NCI-H345 treated with DMSO at 0.1 percent for 48 hours (cell line): ENCODE data around the gene PHF3.
A peak's percentile ranks its signal among the peaks of the same experiment; 100 is the strongest.

Source experiments
- DNase-seq: peaks from one replicate; lab custom pipeline; 2025; ENCODE audit not compliant: unreplicated experiment; lab: John Stamatoyannopoulos, UW

The PHF3 gene

GRCh38 chr6:63635588-63636517 lies at the start of gene PHF3:
TSS of gene PHF3 (plus strand) at chr6:63635802. CDS start at chr6:63646552, 10,750 bp downstream.
- peak; percentile 85 for DNase-seq

- no peak for DNase-seq
These were observed 45.6 kb upstream of the PHF3 start for GRCh38 chr6:63589952-63590411.

GRCh38 chr6:63592886-63593285 lies 42.7 kb upstream of the PHF3 start:
- no peak for DNase-seq

GRCh38 chr6:63597141-63598048 lies 38.2 kb upstream of the PHF3 start:
- no peak for DNase-seq

GRCh38 chr6:63598049-63599036 lies 37.3 kb upstream of the PHF3 start:
- peak; percentile 86 for DNase-seq

- DNase-seq = no peak
These were observed 36.4 kb upstream of the PHF3 start for GRCh38 chr6:63599243-63599642.

GRCh38 chr6:63600136-63600535 lies 35.5 kb upstream of the PHF3 start:
- no peak for DNase-seq

- no peak for DNase-seq
These were observed 26.4 kb upstream of the PHF3 start for GRCh38 chr6:63609231-63609630.

- DNase-seq = no peak
These were observed 24.7 kb upstream of the PHF3 start for GRCh38 chr6:63610944-63611343.

GRCh38 chr6:63611560-63611959 lies 24.0 kb upstream of the PHF3 start:
- DNase-seq = no peak

GRCh38 chr6:63615590-63615989 lies 20.0 kb upstream of the PHF3 start:
- DNase-seq = no peak

- no peak for DNase-seq
These were observed 11.5 kb upstream of the PHF3 start for GRCh38 chr6:63624091-63624490.

GRCh38 chr6:63630466-63630865 lies 5.1 kb upstream of the PHF3 start:
- DNase-seq = no peak

- DNase-seq = no peak
These were observed 972 bp upstream of the PHF3 start for GRCh38 chr6:63634630-63635029.

- no peak for DNase-seq
These were observed 401 bp upstream of the PHF3 start for GRCh38 chr6:63635215-63635587.

GRCh38 chr6:63636518-63637021 lies 968 bp downstream of the PHF3 start:
- peak; percentile 6 for DNase-seq

- DNase-seq = no peak
These were observed 2.4 kb downstream of the PHF3 start for GRCh38 chr6:63637865-63638445.

- no peak for DNase-seq
These were observed 4.5 kb downstream of the PHF3 start for GRCh38 chr6:63640062-63640461.

GRCh38 chr6:63643862-63644261 lies 8.3 kb downstream of the PHF3 start:
- DNase-seq = no peak
